CD4-positive, alpha-beta T cell treated with Interleukin-15 for 4 hours (primary cell): ENCODE data around the gene KIAA2012.

Experiments
- DNase-seq: peaks from one replicate; pipeline ENCODE4 v3.0.0-alpha.2; 2020; ENCODE audit warnings: low spot score

KIAA2012 gene

DNA sequence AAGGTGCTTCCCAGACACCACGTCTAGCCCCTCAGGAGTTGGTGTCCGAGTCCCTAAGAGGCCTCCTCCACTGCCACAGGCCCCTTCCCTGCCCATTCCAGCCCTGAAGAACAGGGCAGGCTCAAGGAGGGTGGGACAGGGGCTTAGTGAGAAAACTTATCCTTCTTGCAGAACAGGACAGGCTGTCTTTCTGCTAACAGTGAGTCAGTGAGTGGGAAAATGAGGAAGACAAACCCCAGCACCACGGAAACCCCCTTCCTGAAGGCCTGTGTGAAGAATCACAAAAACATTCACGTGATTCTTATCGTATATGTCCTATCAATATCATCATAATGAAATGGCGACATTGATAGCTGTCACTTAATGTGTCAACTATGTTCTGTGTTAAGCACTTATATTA is 29.6 kb upstream of the KIAA2012 start:
- no peak for DNase-seq

- DNase-seq = no peak
These were observed 28.3 kb upstream of the KIAA2012 start for GRCh38 chr2:202044777-202045176.

DNA sequence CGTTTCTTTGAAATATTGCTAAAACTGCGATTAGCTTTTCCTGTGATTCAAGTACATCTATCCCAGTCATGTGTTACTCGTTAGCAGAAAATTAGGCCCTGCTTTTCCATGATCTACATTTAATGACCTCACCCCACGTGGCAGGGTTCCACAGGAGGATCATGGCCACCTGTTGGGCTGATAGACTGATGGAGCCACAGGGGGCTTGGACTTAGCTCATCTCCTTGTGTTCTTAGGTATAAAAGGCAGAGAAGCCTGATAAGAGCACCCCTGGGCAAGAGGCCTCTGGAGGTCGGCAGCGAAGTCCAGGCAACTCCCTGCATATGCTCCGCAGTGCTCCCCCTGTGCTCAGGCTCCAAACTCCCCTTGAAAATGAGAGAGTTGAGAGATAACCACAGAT is 26.5 kb upstream of the KIAA2012 start:
- DNase-seq = no peak

- no peak for DNase-seq
These were observed 23.8 kb upstream of the KIAA2012 start for GRCh38 chr2:202049092-202049728.

DNA sequence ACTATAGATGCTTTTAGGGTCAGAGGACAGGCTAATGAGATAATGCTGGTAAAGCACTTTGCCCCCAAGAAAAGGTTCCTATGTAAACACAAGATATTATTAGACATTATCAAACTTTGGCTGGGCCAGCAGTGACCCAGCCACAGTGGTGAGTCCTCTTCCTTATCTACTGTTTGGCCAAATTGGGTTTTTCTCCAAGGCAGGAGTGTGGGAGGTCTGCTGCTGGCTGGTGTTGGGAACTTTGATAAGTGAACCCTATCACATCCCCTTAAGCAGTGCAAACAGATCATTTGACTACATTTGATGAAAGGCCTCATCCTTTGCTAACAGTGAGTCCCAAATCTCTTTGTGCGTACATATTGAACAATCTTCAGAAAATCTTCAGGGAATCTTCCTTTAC is 23.2 kb upstream of the KIAA2012 start:
- no peak for DNase-seq

GRCh38 chr2:202050652-202051051 is 22.4 kb upstream of the KIAA2012 start:
- DNase-seq = no peak

GRCh38 chr2:202051499-202052161 is 21.4 kb upstream of the KIAA2012 start:
- DNase-seq = no peak

- DNase-seq = no peak
These were observed 20.8 kb upstream of the KIAA2012 start for GRCh38 chr2:202052235-202052634.

DNA sequence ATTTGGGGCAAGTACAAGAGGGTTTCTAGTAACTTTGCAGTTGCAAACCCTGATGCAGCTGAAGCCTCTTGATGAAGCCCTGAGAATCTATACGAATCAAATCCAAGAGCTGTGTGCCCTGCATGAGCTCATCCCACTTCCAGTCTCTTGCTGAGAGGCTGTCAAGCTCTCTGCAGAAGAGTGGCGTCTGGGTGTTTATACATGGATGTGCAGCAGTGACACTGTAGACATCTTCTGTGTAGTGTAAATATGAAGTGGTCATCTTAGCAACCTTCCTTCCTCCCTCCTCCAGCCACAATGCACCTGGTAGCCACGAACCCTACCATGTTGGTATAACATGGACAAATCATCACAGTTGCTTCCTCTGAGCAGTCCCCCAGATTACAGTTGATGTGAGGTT is 18.4 kb upstream of the KIAA2012 start:
- no peak for DNase-seq

DNA sequence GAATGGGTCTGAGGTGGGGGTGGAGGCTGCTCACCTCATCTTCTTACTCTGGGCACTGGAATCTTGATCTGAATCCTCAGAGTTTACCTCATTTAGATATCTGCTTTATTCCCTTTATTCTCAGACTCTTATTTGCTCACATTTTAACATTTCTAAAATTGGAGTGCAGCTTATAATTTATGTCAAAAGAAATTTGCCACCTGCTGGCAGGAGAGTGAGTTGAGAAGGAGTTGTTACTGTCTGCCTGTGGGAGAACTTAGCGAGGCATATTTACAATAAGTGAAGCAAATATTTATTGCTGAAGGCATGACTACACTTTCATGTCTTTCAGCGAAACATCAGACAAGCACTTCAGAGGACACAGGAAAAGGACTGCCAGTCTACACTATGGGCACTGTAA is 16.4 kb upstream of the KIAA2012 start:
- no peak for DNase-seq

DNA sequence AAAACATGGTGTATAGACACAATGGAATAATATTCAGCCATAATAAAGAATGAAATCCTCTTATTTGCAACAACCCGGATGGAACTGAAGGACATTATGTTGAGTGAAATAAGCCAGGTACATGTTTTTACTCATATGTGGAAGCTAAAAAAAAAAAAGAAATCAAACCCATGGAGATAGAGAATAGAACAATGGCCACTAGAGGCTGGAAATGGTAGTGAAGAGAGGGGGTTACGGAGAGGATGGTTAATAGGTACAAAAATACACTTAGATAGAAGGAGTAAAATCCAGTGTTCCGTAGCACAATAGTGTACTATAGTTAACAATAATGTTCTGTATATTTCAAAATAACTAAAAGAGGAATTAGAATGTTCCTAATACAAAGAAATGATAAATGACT is 12.8 kb upstream of the KIAA2012 start:
- DNase-seq = no peak

- no peak for DNase-seq
These were observed 11.4 kb upstream of the KIAA2012 start for GRCh38 chr2:202061695-202062094.

DNA sequence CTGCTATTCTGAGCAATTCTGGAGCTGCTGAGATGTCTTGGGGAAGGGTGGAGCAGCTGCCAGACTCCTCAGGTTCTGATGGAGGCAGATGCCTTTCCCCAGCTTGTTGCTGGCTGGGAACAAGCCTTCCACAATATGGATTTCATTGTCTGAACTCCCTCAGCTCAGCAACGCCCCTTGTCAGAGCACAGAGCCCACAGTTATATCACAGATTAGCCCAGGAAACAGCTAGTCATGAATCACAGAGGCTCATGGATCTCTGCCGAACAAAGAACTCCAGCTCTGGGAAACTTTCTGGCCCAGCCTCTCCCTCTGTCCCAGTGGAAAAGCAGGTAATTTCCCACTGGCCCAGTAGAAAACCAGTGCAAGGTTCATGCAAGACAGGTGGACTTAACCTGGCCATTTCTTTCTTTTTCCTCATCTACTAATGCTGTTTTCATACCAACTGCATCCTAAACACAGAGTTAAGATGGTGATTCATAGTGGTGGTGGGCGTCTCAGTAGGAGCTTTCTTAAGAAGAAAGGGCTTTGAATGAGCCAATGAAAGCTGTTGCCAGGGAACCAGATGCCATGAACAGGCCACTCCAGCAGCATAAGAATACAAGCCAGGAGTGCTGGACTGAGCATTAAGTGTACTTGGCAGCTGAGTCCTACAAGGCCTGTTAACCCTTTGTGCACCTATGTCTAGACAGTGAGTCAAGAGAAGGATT is 8.7 kb upstream of the KIAA2012 start:
- DNase-seq = no peak

- DNase-seq = no peak
These were observed 8.2 kb upstream of the KIAA2012 start for GRCh38 chr2:202064881-202065230.

- no peak for DNase-seq
These were observed 7.2 kb upstream of the KIAA2012 start for GRCh38 chr2:202065876-202066275.

- DNase-seq = no peak
These were observed 6.2 kb upstream of the KIAA2012 start for GRCh38 chr2:202066875-202067274.

DNA sequence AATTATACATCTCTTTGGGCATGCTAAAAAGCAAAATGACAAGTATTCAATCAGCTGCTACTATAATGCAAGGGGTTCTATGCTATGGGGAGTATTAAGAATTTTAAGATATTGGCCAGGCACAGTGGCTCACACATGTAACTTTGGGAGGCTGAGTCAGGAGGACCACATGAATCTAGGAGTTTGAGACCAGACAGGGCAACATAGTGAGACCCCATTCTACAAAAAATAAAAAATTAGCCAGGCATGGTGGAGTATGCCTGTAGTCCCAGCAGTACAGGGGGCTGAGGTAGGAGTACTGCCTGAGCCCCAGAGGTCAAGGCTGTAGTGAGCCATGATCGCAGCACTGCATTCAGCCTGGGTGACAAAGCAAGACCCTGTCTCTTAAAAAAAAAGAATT is 5.5 kb upstream of the KIAA2012 start:
- no peak for DNase-seq

DNA sequence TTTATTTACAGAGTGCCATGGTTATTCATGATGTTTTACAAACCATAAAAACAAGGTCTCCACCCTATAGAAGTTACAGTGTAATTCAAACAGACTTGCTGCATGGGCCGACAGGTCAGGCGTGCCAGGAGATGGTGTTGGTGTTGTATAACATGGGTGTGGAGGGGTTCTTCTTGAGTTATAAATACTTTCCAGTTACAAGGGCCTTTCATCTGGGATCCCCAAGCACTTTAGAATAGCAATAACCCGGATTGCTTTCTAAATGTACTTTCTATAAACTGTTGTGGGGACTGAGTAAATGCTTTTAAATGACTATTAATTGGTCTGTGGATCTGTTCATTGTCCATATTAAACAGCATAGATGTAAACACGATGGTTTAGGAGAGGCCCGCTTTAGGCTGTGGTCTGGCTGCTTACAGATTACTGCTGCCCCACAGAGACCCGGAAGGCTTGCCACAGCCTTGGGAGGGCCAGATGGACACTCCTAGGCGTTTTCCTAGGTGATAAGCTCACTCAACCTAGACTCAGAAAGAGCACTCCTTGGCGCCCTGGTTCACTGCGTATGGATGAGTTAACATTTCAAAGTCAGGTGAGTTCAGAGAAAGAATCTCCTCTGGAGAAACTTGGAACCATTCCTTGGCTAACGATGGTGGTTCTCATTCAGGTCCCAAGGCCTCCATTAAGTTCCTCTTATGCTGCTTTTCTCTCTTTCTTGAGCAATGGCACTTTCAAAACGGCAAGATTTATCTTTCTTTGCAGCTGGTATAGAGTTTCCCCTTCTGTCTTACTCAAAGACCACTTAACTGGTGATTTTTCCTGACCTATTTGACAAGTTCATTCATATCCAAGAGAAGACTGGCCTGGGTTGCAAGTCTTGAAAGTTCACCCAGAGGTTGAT is 3.6 kb upstream of the KIAA2012 start:
- DNase-seq = no peak

GRCh38 chr2:202071107-202071506 is 1.9 kb upstream of the KIAA2012 start:
- DNase-seq = no peak

GRCh38 chr2:202072226-202072625 is 829 bp upstream of the KIAA2012 start:
- no peak for DNase-seq

DNA sequence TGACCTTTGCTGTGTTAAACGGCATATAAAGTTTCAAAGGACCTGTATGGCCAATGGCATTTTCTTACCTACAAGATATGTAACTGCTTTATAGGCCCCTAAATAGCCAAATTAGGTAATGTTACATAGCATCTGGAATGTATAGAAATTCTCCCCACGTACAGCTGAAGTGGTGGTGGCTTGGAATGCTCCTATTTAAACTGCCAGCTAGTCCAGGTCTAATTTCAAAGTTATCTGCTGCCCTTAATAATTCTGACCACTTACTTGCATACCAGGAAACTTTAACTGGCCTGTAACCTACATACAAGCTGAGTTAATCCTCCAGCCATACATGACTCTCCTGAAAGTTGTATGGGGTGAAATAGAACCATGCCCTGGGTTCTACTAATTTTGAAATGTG is 1.3 kb downstream of the KIAA2012 start:
- DNase-seq = no peak

GRCh38 chr2:202079310-202079709 is 6.3 kb downstream of the KIAA2012 start:
- no peak for DNase-seq

- no peak for DNase-seq
These were observed 11.2 kb downstream of the KIAA2012 start for GRCh38 chr2:202084265-202084664.
